HepG2 (cell line): Measurements from ENCODE around the gene TMEM217. TPM values are rescaled to one million over a fixed set of nuclear protein-coding genes. Genes with fewer than 3 reads are reported as not detected.

Experiments used
- ATAC-seq: fragments of 200-7000 bp; cut with Tn5 transposase; 3 replicates; pipeline ENCODE4 v1.9.1; 2020; ENCODE audit warnings: mild to moderate bottlenecking, moderate library complexity
- BruUV-seq: library from RNA; stranded (reverse); fragments of 400-500 nt; replicated peaks from 2 replicates; lab custom pipeline; 2021; lab: Mats Ljungman, UMichigan
- CTCF ChIA-PET: fragments of 300-600 bp; formaldehyde crosslinking; extraction: SDS; loops from one replicate; lab custom pipeline; 2021; ENCODE audit warnings: low total read pairs, inconsistent platforms, low intra/inter-chr PET ratio; lab: Yijun Ruan, JAX
- POLR2A ChIA-PET: fragments of 350-600 bp; sonication (Branson Sonifier 250); formaldehyde crosslinking; loops from one replicate; lab custom pipeline; 2020; ENCODE audit warnings: antibody characterized with exemption, inconsistent platforms; lab: Yijun Ruan, JAX
- DNase-seq: peaks from one replicate; pipeline ENCODE4 v3.0.0-alpha.2; 2015; ENCODE audit warnings: low spot score
- FAIRE-seq: peaks from 3 replicates; lab custom pipeline; 2011; peaks lifted over from hg19 to GRCh38; lab: Jason Lieb, UNC
- H2AFZ ChIP-seq: one replicate; pipeline ENCODE4 v1.6.1; 2011; ENCODE audit warnings: low read length, inconsistent platforms
- H3K27ac ChIP-seq: fragments of 300-600 bp; 3 replicates; pipeline ENCODE4 v1.8.0; 2011; ENCODE audit warnings: mixed run types, mild to moderate bottlenecking, mixed read lengths, low read length, inconsistent platforms; ENCODE audit not compliant: insufficient read depth; ENCODE audit errors: extremely low read length
- H3K27me3 ChIP-seq, 2 experiments: fragments of 200-600 bp in 1 of 2; 2 replicates in 1 of 2; 3 replicates in 1 of 2; pipeline versions ENCODE4 v1.6.0 to v1.8.0; 2011; ENCODE audit warnings: low read length in 2 of 2, mild to moderate bottlenecking in 2 of 2, moderate library complexity in 2 of 2, inconsistent platforms in 1 of 2; ENCODE audit not compliant: insufficient read depth in 2 of 2, control insufficient read depth in 1 of 2
- H3K36me3 ChIP-seq, 2 experiments: fragments of 200-600 bp in 1 of 2; replicated peaks in 1 of 2; 2 replicates in 1 of 2; 3 replicates in 1 of 2; pipeline versions ENCODE4 v1.5.1 to v1.8.0; 2011; ENCODE audit warnings: low read length in 2 of 2, inconsistent platforms in 1 of 2; ENCODE audit not compliant: insufficient read depth in 2 of 2, control insufficient read depth in 1 of 2
- H3K4me1 ChIP-seq: 2 replicates; pipeline ENCODE4 v1.5.1; 2012; ENCODE audit warnings: low read length, inconsistent platforms; ENCODE audit not compliant: insufficient read depth
- H3K4me2 ChIP-seq: 2 replicates; pipeline ENCODE4 v1.6.0; 2011; ENCODE audit warnings: low read depth, low read length, inconsistent platforms
- H3K4me3 ChIP-seq, 3 experiments: fragments of 200-600 bp in 1 of 3; sonication (generic), shearing (Covaris generic) in 1 of 3; replicated peaks in 1 of 3; 2 replicates each; pipeline ENCODE4 v1.5.1; 2011 to 2016; ENCODE audit warnings: low read length in 3 of 3, inconsistent platforms in 2 of 3, low read depth in 2 of 3, mild to moderate bottlenecking in 2 of 3, control low read depth in 1 of 3, mixed read lengths in 1 of 3; ENCODE audit not compliant: insufficient read depth in 1 of 3
- H3K79me2 ChIP-seq: one replicate; pipeline ENCODE4 v1.6.1; 2011; ENCODE audit warnings: low read length, inconsistent platforms; ENCODE audit not compliant: insufficient read depth
- H3K9ac ChIP-seq: 2 replicates; pipeline ENCODE4 v1.6.0; 2011; ENCODE audit warnings: mild to moderate bottlenecking, low read depth, low read length, inconsistent platforms; ENCODE audit not compliant: insufficient read depth
- H3K9me3 ChIP-seq: 2 replicates; pipeline ENCODE4 v1.5.1; 2012; ENCODE audit warnings: mild to moderate bottlenecking, low read length
- H4K20me1 ChIP-seq: 2 replicates; pipeline ENCODE4 v1.6.0; 2011; ENCODE audit warnings: inconsistent platforms, mild to moderate bottlenecking, low read length, moderate library complexity; ENCODE audit not compliant: insufficient read depth
- FOSL2 ChIP-seq: sonication (generic); formaldehyde crosslinking; IDR thresholded peaks from 2 replicates; pipeline ENCODE4 v1.4.0; 2020; ENCODE audit warnings: missing genetic modification reagents
- HDAC2 ChIP-seq: sonication (generic); formaldehyde crosslinking; IDR thresholded peaks from 2 replicates; pipeline ENCODE4 v1.4.0; 2020; ENCODE audit warnings: missing genetic modification reagents
- KMT2A ChIP-seq: sonication (generic); formaldehyde crosslinking; IDR thresholded peaks from 2 replicates; pipeline ENCODE4 v1.4.0; 2020; ENCODE audit warnings: missing genetic modification reagents
- PATZ1 ChIP-seq: sonication (generic); formaldehyde crosslinking; IDR thresholded peaks from 2 replicates; pipeline ENCODE4 v1.4.0; 2020; ENCODE audit warnings: missing genetic modification reagents
- SMYD3 ChIP-seq: sonication (generic); formaldehyde crosslinking; IDR thresholded peaks from 2 replicates; pipeline ENCODE4 v1.8.1; 2023; ENCODE audit warnings: mild to moderate bottlenecking, missing genetic modification reagents
- THYN1 ChIP-seq: sonication (generic); formaldehyde crosslinking; IDR thresholded peaks from 2 replicates; pipeline ENCODE4 v1.8.1; 2023; ENCODE audit warnings: low read depth, mild to moderate bottlenecking, moderate library complexity, missing genetic modification reagents, borderline replicate concordance
- ZSCAN21 ChIP-seq: sonication (generic); formaldehyde crosslinking; IDR thresholded peaks from 2 replicates; pipeline ENCODE4 v1.8.0; 2022; ENCODE audit warnings: mild to moderate bottlenecking, missing genetic modification reagents, moderate library complexity, borderline replicate concordance
- WGBS: methylation state at CpG from one replicate; pipeline ENCODE4 v1.1.6; 2017; ENCODE audit warnings: low lambda C conversion rate; 5-methylcytosine and 5-hydroxymethylcytosine counted together
- in situ Hi-C: cut with HindIII; loops from 2 replicates; pipeline ENCODE4 v1.10.0; 2017; ENCODE audit warnings: low pct_unique_long_range_greater_than_20kb; ENCODE audit not compliant: extremely low pct_ligation_motif_present
- intact Hi-C: fragments of 100-400 bp; cut with micrococcal nuclease; formaldehyde crosslinking; loops from one replicate; pipeline ENCODE4 v1.10.0; 2022; ENCODE audit not compliant: unreplicated experiment
- polyA plus RNA-seq, 8 experiments: library from polyadenylated mRNA; depleted of rRNA in 3 of 8; stranded (reverse) in 7 of 8; unstranded in 1 of 8; fragments of >200 nt; fragmentation: Illumina TruSeq in 4 of 8; extraction: Trizol in 4 of 8; gene quantifications; 2 replicates each; pipeline versions ENCODE4 v1.2.1 to v1.2.3, GENCODE V29; 2011 to 2016; ENCODE audit warnings: low read depth in 4 of 8, missing spikeins in 1 of 8, mixed read lengths in 1 of 8; ENCODE audit not compliant: insufficient read depth in 1 of 8
- total RNA-seq, 5 experiments: library from RNA; depleted of rRNA; stranded (reverse); fragments of >200 nt; fragmentation: Illumina TruSeq; extraction: Trizol; gene quantifications; 2 replicates each; pipeline ENCODE4 v1.2.3, GENCODE V29; 2016; ENCODE audit warnings: low read depth in 1 of 5
- TF ChIP-seq, protein P1 (sequence below): sonication (generic); formaldehyde crosslinking; conservative IDR thresholded peaks from 2 replicates; pipeline ENCODE4 v1.8.0; 2022; ENCODE audit warnings: missing genetic modification reagents
- TF ChIP-seq, protein P2 (sequence below): sonication (generic); formaldehyde crosslinking; IDR thresholded peaks from 2 replicates; pipeline ENCODE4 v1.8.0; 2022; ENCODE audit warnings: missing genetic modification reagents, mild to moderate bottlenecking, moderate library complexity, borderline replicate concordance

TMEM217 gene
- total and polyA plus RNA-seq, 2 of the 13 experiments (the other 11 are each of a cell fraction or from before 2014, with no cell fraction given) = 2.3 to 3.4 TPM

GRCh38 chr6:37288247-37288646 is 30.3 kb upstream of the TMEM217 start:
- 100% methylated on average over 2 of the region's 2 CpGs for WGBS
- FAIRE-seq = no peak
- peaks cover 38 to 67% of the 10 kb centered on the region in 2 experiments for H3K36me3 ChIP-seq

GRCh38 chr6:37287519-37288157 is 29.7 kb upstream of the TMEM217 start:
- Histone ChIP-seq H3K79me2 (no peaks in the 10 kb centered on the region), H3K4me1 (no peaks in the 10 kb centered on the region), H3K9ac (no peak overlapping the region), H3K4me2 (no peak overlapping the region), H3K27me3 (no peaks in the 10 kb centered on the region), H3K9me3 (no peaks in the 10 kb centered on the region), H2AFZ (no peak overlapping the region), H4K20me1 (no peaks in the 10 kb centered on the region), H3K27ac (no peak overlapping the region), H3K36me3 (peaks cover 44 to 72% of the 10 kb centered on the region in 2 experiments), H3K4me3 (no peak overlapping the region)
- in situ Hi-C loops = no loop called here
- intact Hi-C loops = no loop called here
- ChIA-PET CTCF (no interaction called here), POLR2A (no interaction called here)
- no TSS peak for BruUV-seq
- 98% methylated on average over 2 of the region's 2 CpGs for WGBS
- peak; percentile 37 for FAIRE-seq
- DNase-seq = no peak
- no peak for ATAC-seq
- TF ChIP-seq, protein P1, sequence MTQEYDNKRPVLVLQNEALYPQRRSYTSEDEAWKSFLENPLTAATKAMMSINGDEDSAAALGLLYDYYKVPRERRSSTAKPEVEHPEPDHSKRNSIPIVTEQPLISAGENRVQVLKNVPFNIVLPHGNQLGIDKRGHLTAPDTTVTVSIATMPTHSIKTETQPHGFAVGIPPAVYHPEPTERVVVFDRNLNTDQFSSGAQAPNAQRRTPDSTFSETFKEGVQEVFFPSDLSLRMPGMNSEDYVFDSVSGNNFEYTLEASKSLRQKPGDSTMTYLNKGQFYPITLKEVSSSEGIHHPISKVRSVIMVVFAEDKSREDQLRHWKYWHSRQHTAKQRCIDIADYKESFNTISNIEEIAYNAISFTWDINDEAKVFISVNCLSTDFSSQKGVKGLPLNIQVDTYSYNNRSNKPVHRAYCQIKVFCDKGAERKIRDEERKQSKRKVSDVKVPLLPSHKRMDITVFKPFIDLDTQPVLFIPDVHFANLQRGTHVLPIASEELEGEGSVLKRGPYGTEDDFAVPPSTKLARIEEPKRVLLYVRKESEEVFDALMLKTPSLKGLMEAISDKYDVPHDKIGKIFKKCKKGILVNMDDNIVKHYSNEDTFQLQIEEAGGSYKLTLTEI (CRISPR knock-in tag) = no peak
- TF ChIP-seq ZSCAN21 (CRISPR knock-in tag) (no peak), HDAC2 (CRISPR knock-in tag) (no peak), SMYD3 (CRISPR knock-in tag) (no peak), KMT2A (CRISPR knock-in tag) (no peak), PATZ1 (CRISPR knock-in tag) (no peak)
- TF ChIP-seq, protein P2, sequence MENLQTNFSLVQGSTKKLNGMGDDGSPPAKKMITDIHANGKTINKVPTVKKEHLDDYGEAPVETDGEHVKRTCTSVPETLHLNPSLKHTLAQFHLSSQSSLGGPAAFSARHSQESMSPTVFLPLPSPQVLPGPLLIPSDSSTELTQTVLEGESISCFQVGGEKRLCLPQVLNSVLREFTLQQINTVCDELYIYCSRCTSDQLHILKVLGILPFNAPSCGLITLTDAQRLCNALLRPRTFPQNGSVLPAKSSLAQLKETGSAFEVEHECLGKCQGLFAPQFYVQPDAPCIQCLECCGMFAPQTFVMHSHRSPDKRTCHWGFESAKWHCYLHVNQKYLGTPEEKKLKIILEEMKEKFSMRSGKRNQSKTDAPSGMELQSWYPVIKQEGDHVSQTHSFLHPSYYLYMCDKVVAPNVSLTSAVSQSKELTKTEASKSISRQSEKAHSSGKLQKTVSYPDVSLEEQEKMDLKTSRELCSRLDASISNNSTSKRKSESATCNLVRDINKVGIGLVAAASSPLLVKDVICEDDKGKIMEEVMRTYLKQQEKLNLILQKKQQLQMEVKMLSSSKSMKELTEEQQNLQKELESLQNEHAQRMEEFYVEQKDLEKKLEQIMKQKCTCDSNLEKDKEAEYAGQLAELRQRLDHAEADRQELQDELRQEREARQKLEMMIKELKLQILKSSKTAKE (CRISPR knock-in tag) = no peak

More at GRCh38 chr6:37288247-37288646, 30.3 kb upstream of the TMEM217 start:
- no peaks in the 10 kb centered on the region for H3K27me3 ChIP-seq
- ATAC-seq (no peak), DNase-seq (no peak)
- intact Hi-C loops (no loop called here), in situ Hi-C loops (no loop called here)
- no peak overlapping the region for H3K4me2 ChIP-seq
- POLR2A ChIA-PET = no interaction called here
- no peaks in the 10 kb centered on the region for H3K4me1 ChIP-seq
- TF ChIP-seq FOSL2 (CRISPR knock-in tag) (0 out of 2 replicates have a peak, but pooled peaks have one; percentile 11), THYN1 (CRISPR knock-in tag) (no peak)
- no peak overlapping the region for H3K4me3 ChIP-seq
- no peaks in the 10 kb centered on the region for H3K79me2 ChIP-seq
- no TSS peak for BruUV-seq
- CTCF ChIA-PET = no interaction called here
- H3K27ac ChIP-seq = no peak overlapping the region
- no peak overlapping the region for H3K9ac ChIP-seq
- H4K20me1 ChIP-seq = no peaks in the 10 kb centered on the region
- no peaks in the 10 kb centered on the region for H3K9me3 ChIP-seq
- H2AFZ ChIP-seq = no peak overlapping the region
